Stomach (tissue), 9 donors: ENCODE measurements around the gene EP300. TPM values are rescaled to one million over a fixed set of nuclear protein-coding genes. Genes with fewer than 3 reads are reported as not detected.

Experiments used
- DNase-seq, 2 donors: peaks; one replicate each; pipeline versions ENCODE4 v3.0.0 to v3.0.0-alpha.2; 2013 to 2019
- H3K27ac ChIP-seq, 5 donors: fragments of 200-600 bp in 4 of 5; sonication (generic) in 4 of 5; one replicate each; pipeline ENCODE4 v1.5.1; 2013 to 2019; ENCODE audit warnings: mild to moderate bottlenecking in 1 of 5, moderate library complexity in 1 of 5
- H3K27me3 ChIP-seq, 3 donors: fragments of 200-600 bp; sonication (generic); one replicate each; pipeline ENCODE4 v1.5.1; 2017 to 2019; ENCODE audit warnings: mixed run types in 1 of 3
- H3K36me3 ChIP-seq, 4 donors: fragments of 200-600 bp; sonication (generic); 1 replicate in 3 of 4; 2 replicates in 1 of 4; pipeline ENCODE4 v1.5.1; 2016 to 2019
- H3K4me1 ChIP-seq, 4 donors: fragments of 200-600 bp; sonication (generic); one replicate each; pipeline ENCODE4 v1.5.1; 2016 to 2019
- H3K4me3 ChIP-seq, 4 donors: fragments of 200-600 bp; sonication (generic) in 3 of 4; one replicate each; pipeline ENCODE4 v1.5.1; 2016 to 2019; ENCODE audit warnings: mild to moderate bottlenecking in 1 of 4
- H3K9me3 ChIP-seq, 4 donors: fragments of 200-600 bp; sonication (generic); one replicate each; pipeline ENCODE4 v1.5.1; 2016 to 2019
- EP300 ChIP-seq: sonication (generic); formaldehyde crosslinking; IDR thresholded peaks from one replicate; pipeline ENCODE4 v1.6.1; 2017; ENCODE audit warnings: antibody characterized with exemption
- POLR2A ChIP-seq, 4 donors: fragments of 450-650 bp; IDR thresholded peaks; one replicate each; pipeline ENCODE4 v1.6.1; 2016; ENCODE audit warnings: antibody characterized with exemption in 4 of 4, control low read depth in 2 of 4, mild to moderate bottlenecking in 1 of 4, moderate library complexity in 1 of 4
- POLR2AphosphoS5 ChIP-seq, 3 donors: sonication (generic); formaldehyde crosslinking; IDR thresholded peaks; one replicate each; pipeline ENCODE4 v1.6.1; 2016; ENCODE audit warnings: antibody characterized with exemption in 3 of 3
- WGBS, 5 donors: extraction: QIAGEN DNeasy Blood & Tissue Kit in 3 of 5; methylation state at CpG; one replicate each; pipeline versions ENCODE4 v1.1.5 to v1.1.7; 2013 to 2018; 5-methylcytosine and 5-hydroxymethylcytosine counted together
- intact Hi-C: fragments of 100-400 bp; cut with DNase I; formaldehyde crosslinking; loops from one replicate; pipeline ENCODE4 v1.15.1; 2023; ENCODE audit warnings: low total_unique reads
- polyA plus RNA-seq, 3 donors: library from polyadenylated mRNA; stranded (reverse); fragments of 200-250 nt; gene quantifications; one replicate each; pipeline ENCODE4 v1.2.3, GENCODE V29; 2013
- total RNA-seq, 5 donors: library from RNA; depleted of rRNA; stranded (reverse); fragments of >200 nt; gene quantifications; one replicate each; pipeline versions ENCODE4 v1.1.0 to v1.2.3, GENCODE V29; 2014 to 2016
- TF ChIP-seq, protein P1 (sequence below), 7 experiments: fragments of 450-650 bp in 4 of 7; fragments of 200-600 bp in 3 of 7; sonication (generic) in 3 of 7; IDR thresholded peaks; one replicate each; pipeline ENCODE4 v1.5.1; 2016 to 2019; ENCODE audit warnings: antibody characterized with exemption in 7 of 7, control low read depth in 2 of 7, mild to moderate bottlenecking in 1 of 7
- donor health status: healthy with polysubstance abuse.
- donor health status: Bipolar disorder and iron deficiency.
- donor health status: healthy.

The EP300 gene
- total and polyA plus RNA-seq, 8 donors: 4.3 to 164 (median 81.5) TPM

DNA sequence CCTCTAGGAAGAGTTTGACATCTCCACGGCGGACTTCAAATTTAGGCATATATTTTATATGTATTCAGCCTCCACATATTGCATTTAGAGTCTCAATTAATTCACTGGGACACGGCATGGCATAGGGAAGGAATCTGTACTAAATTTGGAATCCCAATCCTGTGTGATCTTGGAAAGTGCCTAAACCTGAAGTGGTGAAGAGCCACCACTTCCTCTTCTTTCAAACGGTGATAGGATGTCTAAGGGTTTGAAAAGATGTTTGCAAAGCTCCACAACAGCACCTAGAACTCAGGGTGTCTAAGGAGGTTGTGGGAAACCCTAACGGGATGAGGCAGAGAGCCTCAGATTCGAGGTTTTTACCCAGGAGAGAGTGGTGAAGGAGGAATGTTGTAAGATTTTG is 111.7 kb downstream of the EP300 start:
- no peaks in the 10 kb centered on the region for H3K27me3 ChIP-seq
- no peak overlapping the region for H3K27ac ChIP-seq
- peaks cover 7 to 24% (median 19%) of the 10 kb centered on the region in 4 donors for H3K4me1 ChIP-seq
- no peak for DNase-seq
- peaks cover 6 to 12% (median 8%) of the 10 kb centered on the region in 4 donors for H3K36me3 ChIP-seq
- no peaks in the 10 kb centered on the region for H3K9me3 ChIP-seq
- H3K4me3 ChIP-seq: no peak overlapping the region
- WGBS, 5 donors: 66 to 76% (median 67%) methylated on average over 6 of the region's 6 CpGs
- intact Hi-C loops: no loop called here
- TF ChIP-seq POLR2A (IDR thresholded peaks at IDR 0.05): no peak
- TF ChIP-seq, protein P1, sequence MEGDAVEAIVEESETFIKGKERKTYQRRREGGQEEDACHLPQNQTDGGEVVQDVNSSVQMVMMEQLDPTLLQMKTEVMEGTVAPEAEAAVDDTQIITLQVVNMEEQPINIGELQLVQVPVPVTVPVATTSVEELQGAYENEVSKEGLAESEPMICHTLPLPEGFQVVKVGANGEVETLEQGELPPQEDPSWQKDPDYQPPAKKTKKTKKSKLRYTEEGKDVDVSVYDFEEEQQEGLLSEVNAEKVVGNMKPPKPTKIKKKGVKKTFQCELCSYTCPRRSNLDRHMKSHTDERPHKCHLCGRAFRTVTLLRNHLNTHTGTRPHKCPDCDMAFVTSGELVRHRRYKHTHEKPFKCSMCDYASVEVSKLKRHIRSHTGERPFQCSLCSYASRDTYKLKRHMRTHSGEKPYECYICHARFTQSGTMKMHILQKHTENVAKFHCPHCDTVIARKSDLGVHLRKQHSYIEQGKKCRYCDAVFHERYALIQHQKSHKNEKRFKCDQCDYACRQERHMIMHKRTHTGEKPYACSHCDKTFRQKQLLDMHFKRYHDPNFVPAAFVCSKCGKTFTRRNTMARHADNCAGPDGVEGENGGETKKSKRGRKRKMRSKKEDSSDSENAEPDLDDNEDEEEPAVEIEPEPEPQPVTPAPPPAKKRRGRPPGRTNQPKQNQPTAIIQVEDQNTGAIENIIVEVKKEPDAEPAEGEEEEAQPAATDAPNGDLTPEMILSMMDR (IDR thresholded peaks at IDR 0.05): no peak
- no peak for TF ChIP-seq POLR2AphosphoS5 (IDR thresholded peaks at IDR 0.05)
- TF ChIP-seq EP300: no peak

- intact Hi-C loops: no loop called here
- 0 to 2% (median 1%) methylated on average over 42 to 47 of the region's 47 CpGs for WGBS, 5 donors
- TF ChIP-seq, protein P1 (IDR thresholded peaks at IDR 0.05): no peak
- peak; percentile 65 to 94 (median 68) for TF ChIP-seq POLR2AphosphoS5 (IDR thresholded peaks at IDR 0.05)
Measured at GRCh38 chr22:41204992-41205900, 112.9 kb downstream of the EP300 start, which contains the start of gene L3MBTL2. TSS of gene L3MBTL2 (plus strand) at chr22:41205312. CDS start at chr22:41205363, 51 bp downstream.

DNA sequence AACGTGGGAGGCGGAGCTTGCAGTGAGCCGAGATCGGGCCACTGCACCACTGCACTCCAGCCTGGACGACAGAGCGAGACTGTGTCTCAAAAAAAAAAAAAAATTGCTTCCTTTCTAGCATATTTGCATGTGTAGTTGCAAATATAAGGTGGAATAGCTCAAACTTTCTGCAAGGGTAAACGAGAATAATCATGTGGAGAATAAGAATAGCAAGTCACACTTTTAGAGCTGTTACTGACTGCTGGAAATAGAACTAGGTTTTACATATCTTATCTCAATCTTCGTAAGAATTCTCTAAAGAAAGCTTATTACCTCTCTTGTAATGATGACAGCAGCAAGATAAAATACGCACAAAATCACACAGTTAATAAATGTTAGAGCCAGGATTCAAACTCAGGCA is 114.3 kb downstream of the EP300 start:
- peaks cover 7 to 19% (median 14%) of the 10 kb centered on the region in 4 donors for H3K4me1 ChIP-seq
- WGBS, 5 donors: 87 to 91% (median 88%) methylated on average over 9 of the region's 9 CpGs
- intact Hi-C loops: no loop called here
- no peak overlapping the region for H3K27ac ChIP-seq
- H3K36me3 ChIP-seq: peaks cover 16 to 38% (median 32%) of the 10 kb centered on the region in 4 donors
- no peak for DNase-seq
- no peak overlapping the region for H3K4me3 ChIP-seq
- H3K27me3 ChIP-seq: no peaks in the 10 kb centered on the region
- no peaks in the 10 kb centered on the region for H3K9me3 ChIP-seq
- TF ChIP-seq POLR2A (IDR thresholded peaks at IDR 0.05) (no peak), EP300 (no peak), POLR2AphosphoS5 (IDR thresholded peaks at IDR 0.05) (no peak)
- TF ChIP-seq, protein P1 (IDR thresholded peaks at IDR 0.05): no peak

More at GRCh38 chr22:41204992-41205900, 112.9 kb downstream of the EP300 start, which contains the start of gene L3MBTL2:
- peak within 1 kb of the TSS; percentile 68 to 90 (median 87) for H3K27ac ChIP-seq
- no peaks in the 10 kb centered on the region for H3K9me3 ChIP-seq
- H3K4me1 ChIP-seq: peaks cover 7 to 24% (median 18%) of the 10 kb centered on the region in 4 donors
- no peaks in the 10 kb centered on the region for H3K27me3 ChIP-seq
- H3K4me3 ChIP-seq: peak within 1 kb of the TSS; percentile 86 to 96 (median 90)
- peak; percentile 98 to 99 for DNase-seq
- peaks cover 6 to 24% (median 19%) of the 10 kb centered on the region in 4 donors for H3K36me3 ChIP-seq

DNA sequence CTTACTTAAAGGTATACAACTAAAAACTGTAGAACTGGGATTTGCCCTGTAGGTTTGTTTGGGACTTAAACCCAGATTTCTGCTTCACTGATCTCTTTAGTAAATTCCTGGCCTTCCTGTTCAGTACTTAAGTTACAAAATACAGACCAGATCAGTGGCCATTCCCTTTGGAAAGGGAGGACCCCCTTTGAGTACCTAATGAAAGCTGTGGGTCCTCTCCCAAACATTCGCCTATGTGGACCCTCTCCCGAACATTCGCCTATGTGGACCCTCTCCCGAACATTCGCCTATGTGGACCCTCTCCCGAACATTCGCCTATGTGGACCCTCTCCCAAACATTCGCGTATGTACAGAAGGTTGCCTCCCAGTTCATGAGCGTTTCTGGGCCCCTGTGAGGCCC is 123.0 kb downstream of the EP300 start:
- no peaks in the 10 kb centered on the region for H3K9me3 ChIP-seq
- intact Hi-C loops: no loop called here
- TF ChIP-seq, protein P1 (IDR thresholded peaks at IDR 0.05): no peak
- TF ChIP-seq EP300: no peak
- no peak for TF ChIP-seq POLR2AphosphoS5 (IDR thresholded peaks at IDR 0.05)
- TF ChIP-seq POLR2A (IDR thresholded peaks at IDR 0.05): no peak

More for the DNA sequence above, 123.0 kb downstream of the EP300 start:
- peaks cover 26 to 78% (median 70%) of the 10 kb centered on the region in 4 donors for H3K36me3 ChIP-seq
- 95 to 99% (median 98%) methylated on average over 10 of the region's 10 CpGs for WGBS, 5 donors
- H3K27me3 ChIP-seq: no peaks in the 10 kb centered on the region
- H3K4me3 ChIP-seq: no peak overlapping the region
- peaks cover 8 to 26% (median 18%) of the 10 kb centered on the region in 4 donors for H3K4me1 ChIP-seq
- no peak overlapping the region for H3K27ac ChIP-seq
- no peak for DNase-seq
